ENCODE measurements around the gene LAMB4.

LAMB4 gene

GRCh38 chr7:108045669-108046068, 84.5 kb downstream of the LAMB4 start:
- Histone ChIP-seq H3K27me3 (ENCODE audit: insufficient read depth, low read length) (no peaks in the 10 kb centered on the region), H3F3A (ENCODE audit: insufficient read depth, low read length) (no peaks in the 10 kb centered on the region), H3K4me1 (ENCODE audit: insufficient read depth, low read length, severe bottlenecking) (peaks cover 11% of the 10 kb centered on the region), H3K36me3 (ENCODE audit: insufficient read depth, low read length) (no peaks in the 10 kb centered on the region), H4K20me1 (ENCODE audit: insufficient read depth, low read length) (no peaks in the 10 kb centered on the region), H3K27ac (ENCODE audit: low read depth, low read length, poor library complexity, severe bottlenecking) (no peak overlapping the region), H2AFZ (ENCODE audit: low read length) (no peak overlapping the region), H3K4me3 (ENCODE audit: low read depth, low read length, poor library complexity, severe bottlenecking) (no peak overlapping the region), H3K79me2 (ENCODE audit: insufficient read depth, low read length) (no peaks in the 10 kb centered on the region), H3K9me3 (ENCODE audit: low read length) (no peaks in the 10 kb centered on the region), H3K4me2 (ENCODE audit: low read length) (no peak overlapping the region), H3K9me2 (ENCODE audit: low read depth, low read length) (no peaks in the 10 kb centered on the region), H3K9ac (ENCODE audit: low read length) (no peak overlapping the region)
- TF ChIP-seq, protein P1, sequence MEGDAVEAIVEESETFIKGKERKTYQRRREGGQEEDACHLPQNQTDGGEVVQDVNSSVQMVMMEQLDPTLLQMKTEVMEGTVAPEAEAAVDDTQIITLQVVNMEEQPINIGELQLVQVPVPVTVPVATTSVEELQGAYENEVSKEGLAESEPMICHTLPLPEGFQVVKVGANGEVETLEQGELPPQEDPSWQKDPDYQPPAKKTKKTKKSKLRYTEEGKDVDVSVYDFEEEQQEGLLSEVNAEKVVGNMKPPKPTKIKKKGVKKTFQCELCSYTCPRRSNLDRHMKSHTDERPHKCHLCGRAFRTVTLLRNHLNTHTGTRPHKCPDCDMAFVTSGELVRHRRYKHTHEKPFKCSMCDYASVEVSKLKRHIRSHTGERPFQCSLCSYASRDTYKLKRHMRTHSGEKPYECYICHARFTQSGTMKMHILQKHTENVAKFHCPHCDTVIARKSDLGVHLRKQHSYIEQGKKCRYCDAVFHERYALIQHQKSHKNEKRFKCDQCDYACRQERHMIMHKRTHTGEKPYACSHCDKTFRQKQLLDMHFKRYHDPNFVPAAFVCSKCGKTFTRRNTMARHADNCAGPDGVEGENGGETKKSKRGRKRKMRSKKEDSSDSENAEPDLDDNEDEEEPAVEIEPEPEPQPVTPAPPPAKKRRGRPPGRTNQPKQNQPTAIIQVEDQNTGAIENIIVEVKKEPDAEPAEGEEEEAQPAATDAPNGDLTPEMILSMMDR (IDR thresholded peaks at IDR 0.05; ENCODE audit: low read length): no peak
- no peak for TF ChIP-seq EZH2 (IDR thresholded peaks at IDR 0.05; ENCODE audit: borderline replicate concordance, low read length)

- Histone ChIP-seq H3K27ac (ENCODE audit: low read depth, low read length, poor library complexity, severe bottlenecking) (no peak overlapping the region), H3K4me1 (ENCODE audit: insufficient read depth, low read length, severe bottlenecking) (peaks cover 11% of the 10 kb centered on the region), H3K4me2 (ENCODE audit: low read length) (no peak overlapping the region), H3K9me3 (ENCODE audit: low read length) (no peaks in the 10 kb centered on the region), H3K27me3 (ENCODE audit: insufficient read depth, low read length) (no peaks in the 10 kb centered on the region), H3K9ac (ENCODE audit: low read length) (no peak overlapping the region), H3K36me3 (ENCODE audit: insufficient read depth, low read length) (no peaks in the 10 kb centered on the region), H3F3A (ENCODE audit: insufficient read depth, low read length) (no peaks in the 10 kb centered on the region), H3K4me3 (ENCODE audit: low read depth, low read length, poor library complexity, severe bottlenecking) (no peak overlapping the region), H3K9me2 (ENCODE audit: low read depth, low read length) (no peaks in the 10 kb centered on the region), H2AFZ (ENCODE audit: low read length) (no peak overlapping the region), H4K20me1 (ENCODE audit: insufficient read depth, low read length) (no peaks in the 10 kb centered on the region), H3K79me2 (ENCODE audit: insufficient read depth, low read length) (no peaks in the 10 kb centered on the region)
- TF ChIP-seq, protein P1 (IDR thresholded peaks at IDR 0.05; ENCODE audit: low read length): no peak
- TF ChIP-seq EZH2 (IDR thresholded peaks at IDR 0.05; ENCODE audit: borderline replicate concordance, low read length): no peak
Measured at GRCh38 chr7:108045154-108045553, 85.0 kb downstream of the LAMB4 start.

DNA sequence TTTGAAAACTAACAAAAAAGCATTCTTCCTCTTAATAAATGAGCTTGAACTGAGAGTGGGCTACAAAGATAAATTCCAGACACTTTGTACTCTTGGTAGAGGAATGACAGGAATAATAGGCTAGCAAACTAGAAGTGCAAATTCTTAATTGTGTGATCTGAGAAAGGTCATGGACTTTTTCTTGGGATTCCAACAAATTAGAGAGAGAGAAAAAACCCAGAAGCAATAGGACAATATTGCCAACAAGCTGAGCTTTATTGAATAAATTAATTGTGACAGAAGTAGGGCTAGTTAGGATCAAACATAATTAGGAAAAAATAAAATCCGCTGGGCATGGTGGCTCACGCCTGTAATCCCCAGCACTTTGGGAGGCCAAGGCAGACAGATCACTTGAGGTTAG, 85.8 kb downstream of the LAMB4 start:
- TF ChIP-seq EZH2 (IDR thresholded peaks at IDR 0.05; ENCODE audit: borderline replicate concordance, low read length): no peak
- TF ChIP-seq, protein P1 (IDR thresholded peaks at IDR 0.05; ENCODE audit: low read length): no peak
- H2AFZ ChIP-seq (ENCODE audit: low read length): no peak overlapping the region

More for the DNA sequence above, 85.8 kb downstream of the LAMB4 start:
- Histone ChIP-seq H4K20me1 (ENCODE audit: insufficient read depth, low read length) (no peaks in the 10 kb centered on the region), H3K9me2 (ENCODE audit: low read depth, low read length) (no peaks in the 10 kb centered on the region), H3K27ac (ENCODE audit: low read depth, low read length, poor library complexity, severe bottlenecking) (no peak overlapping the region), H3K27me3 (ENCODE audit: insufficient read depth, low read length) (no peaks in the 10 kb centered on the region), H3K9me3 (ENCODE audit: low read length) (no peaks in the 10 kb centered on the region), H3K79me2 (ENCODE audit: insufficient read depth, low read length) (no peaks in the 10 kb centered on the region), H3K4me1 (ENCODE audit: insufficient read depth, low read length, severe bottlenecking) (peaks cover 11% of the 10 kb centered on the region), H3K4me2 (ENCODE audit: low read length) (no peak overlapping the region), H3K9ac (ENCODE audit: low read length) (no peak overlapping the region), H3F3A (ENCODE audit: insufficient read depth, low read length) (no peaks in the 10 kb centered on the region), H3K4me3 (ENCODE audit: low read depth, low read length, poor library complexity, severe bottlenecking) (no peak overlapping the region), H3K36me3 (ENCODE audit: insufficient read depth, low read length) (no peaks in the 10 kb centered on the region)

All from OCI-LY1 (cell line).